ENCODE results near the gene COL6A2. TPM values are rescaled to one million over a fixed set of nuclear protein-coding genes. Genes with fewer than 3 reads are reported as not detected.
A peak's percentile ranks its signal among the peaks of the same experiment; 100 is the strongest.

The COL6A2 gene
- total and polyA plus RNA-seq, 2 of the 13 experiments (the other 11 are each of a cell fraction or from before 2014, with no cell fraction given): 0.07 to 0.41 TPM

DNA sequence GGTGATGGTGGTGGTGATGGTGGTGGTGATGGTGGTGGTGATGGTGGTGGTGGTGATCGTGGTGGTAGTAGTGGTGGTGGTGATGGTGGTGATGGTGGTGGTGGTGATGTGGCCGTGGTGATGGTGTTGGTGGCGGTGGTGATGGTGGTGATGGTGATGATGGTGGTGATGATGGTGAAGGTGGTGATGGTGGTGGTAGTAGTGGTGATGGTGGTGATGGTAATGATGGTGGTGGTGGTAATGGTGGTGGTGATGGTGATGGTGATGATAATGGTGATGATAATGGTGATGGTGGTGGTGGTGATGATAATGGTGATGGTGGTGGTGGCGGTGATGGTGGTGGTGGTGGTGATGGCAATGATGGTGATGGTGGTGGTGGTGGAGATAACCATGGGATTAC, 6.8 kb upstream of the COL6A2 start:
- TF ChIP-seq PHF8 (CRISPR knock-in tag; IDR thresholded peaks at IDR 0.05) (no peak), CREB1 (IDR thresholded peaks at IDR 0.05) (peak; percentile 61; the same call in 1 of the 2 replicates), CREB1 (CRISPR knock-in tag; IDR thresholded peaks at IDR 0.05) (no peak), EED (CRISPR knock-in tag; IDR thresholded peaks at IDR 0.05) (no peak)
- TF ChIP-seq, protein P1, sequence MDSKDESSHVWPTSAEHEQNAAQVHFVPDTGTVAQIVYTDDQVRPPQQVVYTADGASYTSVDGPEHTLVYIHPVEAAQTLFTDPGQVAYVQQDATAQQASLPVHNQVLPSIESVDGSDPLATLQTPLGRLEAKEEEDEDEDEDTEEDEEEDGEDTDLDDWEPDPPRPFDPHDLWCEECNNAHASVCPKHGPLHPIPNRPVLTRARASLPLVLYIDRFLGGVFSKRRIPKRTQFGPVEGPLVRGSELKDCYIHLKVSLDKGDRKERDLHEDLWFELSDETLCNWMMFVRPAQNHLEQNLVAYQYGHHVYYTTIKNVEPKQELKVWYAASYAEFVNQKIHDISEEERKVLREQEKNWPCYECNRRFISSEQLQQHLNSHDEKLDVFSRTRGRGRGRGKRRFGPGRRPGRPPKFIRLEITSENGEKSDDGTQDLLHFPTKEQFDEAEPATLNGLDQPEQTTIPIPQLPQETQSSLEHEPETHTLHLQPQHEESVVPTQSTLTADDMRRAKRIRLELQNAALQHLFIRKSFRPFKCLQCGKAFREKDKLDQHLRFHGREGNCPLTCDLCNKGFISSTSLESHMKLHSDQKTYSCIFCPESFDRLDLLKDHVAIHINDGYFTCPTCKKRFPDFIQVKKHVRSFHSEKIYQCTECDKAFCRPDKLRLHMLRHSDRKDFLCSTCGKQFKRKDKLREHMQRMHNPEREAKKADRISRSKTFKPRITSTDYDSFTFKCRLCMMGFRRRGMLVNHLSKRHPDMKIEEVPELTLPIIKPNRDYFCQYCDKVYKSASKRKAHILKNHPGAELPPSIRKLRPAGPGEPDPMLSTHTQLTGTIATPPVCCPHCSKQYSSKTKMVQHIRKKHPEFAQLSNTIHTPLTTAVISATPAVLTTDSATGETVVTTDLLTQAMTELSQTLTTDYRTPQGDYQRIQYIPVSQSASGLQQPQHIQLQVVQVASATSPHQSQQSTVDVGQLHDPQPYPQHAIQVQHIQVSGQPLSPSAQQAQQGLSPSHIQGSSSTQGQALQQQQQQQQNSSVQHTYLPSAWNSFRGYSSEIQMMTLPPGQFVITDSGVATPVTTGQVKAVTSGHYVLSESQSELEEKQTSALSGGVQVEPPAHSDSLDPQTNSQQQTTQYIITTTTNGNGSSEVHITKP (CRISPR knock-in tag; IDR thresholded peaks at IDR 0.05; ENCODE audit: low read depth): no peak
- TF ChIP-seq, protein P2, sequence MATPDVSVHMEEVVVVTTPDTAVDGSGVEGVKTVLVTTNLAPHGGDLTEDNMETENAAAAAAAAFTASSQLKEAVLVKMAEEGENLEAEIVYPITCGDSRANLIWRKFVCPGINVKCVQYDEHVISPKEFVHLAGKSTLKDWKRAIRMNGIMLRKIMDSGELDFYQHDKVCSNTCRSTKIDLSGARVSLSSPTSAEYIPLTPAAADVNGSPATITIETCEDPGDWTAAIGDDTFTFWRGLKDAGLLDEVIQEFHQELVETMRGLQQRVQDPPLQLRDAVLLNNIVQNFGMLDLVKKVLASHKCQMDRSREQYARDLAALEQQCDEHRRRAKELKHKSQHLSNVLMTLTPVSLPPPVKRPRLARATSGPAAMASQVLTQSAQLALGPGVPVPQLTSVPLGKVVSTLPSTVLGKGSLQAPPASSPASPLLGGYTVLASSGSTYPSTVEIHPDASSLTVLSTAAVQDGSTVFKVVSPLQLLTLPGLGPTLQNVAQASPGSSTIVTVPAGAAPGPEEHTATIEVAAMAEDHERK (CRISPR knock-in tag; IDR thresholded peaks at IDR 0.05; ENCODE audit: low read depth): no peak
- Histone ChIP-seq H3K4me3 (replicated peaks in 1 of 3; ENCODE audit: insufficient read depth in 1 of 3, low read depth in 2 of 3, low read length in 3 of 3) (no peak overlapping the region), H3K4me1 (ENCODE audit: insufficient read depth, low read length) (no peaks in the 10 kb centered on the region), H3K4me2 (ENCODE audit: low read depth, low read length) (no peak overlapping the region), H3K79me2 (ENCODE audit: insufficient read depth, low read length) (no peaks in the 10 kb centered on the region), H3K9ac (ENCODE audit: insufficient read depth, low read depth, low read length) (no peak overlapping the region), H2AFZ (ENCODE audit: low read length) (no peak overlapping the region), H3K27me3 (ENCODE audit: control insufficient read depth in 1 of 2, insufficient read depth in 2 of 2, low read length in 2 of 2) (peaks cover 6 to 32% of the 10 kb centered on the region in 2 experiments), H3K27ac (ENCODE audit: extremely low read length, insufficient read depth, low read length) (no peak overlapping the region), H4K20me1 (ENCODE audit: insufficient read depth, low read length) (no peaks in the 10 kb centered on the region), H3K36me3 (replicated peaks in 1 of 2; ENCODE audit: control insufficient read depth in 1 of 2, insufficient read depth in 2 of 2, low read length in 2 of 2) (no peaks in the 10 kb centered on the region), H3K9me3 (ENCODE audit: low read length) (no peaks in the 10 kb centered on the region)
- FAIRE-seq (no peak), ATAC-seq (no peak), DNase-seq (ENCODE audit: low spot score) (no peak)
- in situ Hi-C loops (cut with HindIII; ENCODE audit: extremely low pct_ligation_motif_present, low pct_unique_long_range_greater_than_20kb): no loop called here
- intact Hi-C loops (cut with micrococcal nuclease; ENCODE audit: unreplicated experiment): no loop called here
- CTCF ChIA-PET (ENCODE audit: low intra/inter-chr PET ratio, low total read pairs): no interaction called here
- BruUV-seq (replicated peaks): no TSS peak
- 56% methylated on average over 4 of the region's 4 CpGs for WGBS (ENCODE audit: low lambda C conversion rate)
- POLR2A ChIA-PET: no interaction called here
